GM21576 (cell line): ENCODE results near the gene ANAPC13.

Experiments used
- ATAC-seq: cut with Tn5 transposase; IDR thresholded peaks from one replicate; pipeline ENCODE4 v1.9.1; 2021; ENCODE audit warnings: mild to moderate bottlenecking, moderate library complexity; ENCODE audit not compliant: unreplicated experiment

ANAPC13 gene

DNA sequence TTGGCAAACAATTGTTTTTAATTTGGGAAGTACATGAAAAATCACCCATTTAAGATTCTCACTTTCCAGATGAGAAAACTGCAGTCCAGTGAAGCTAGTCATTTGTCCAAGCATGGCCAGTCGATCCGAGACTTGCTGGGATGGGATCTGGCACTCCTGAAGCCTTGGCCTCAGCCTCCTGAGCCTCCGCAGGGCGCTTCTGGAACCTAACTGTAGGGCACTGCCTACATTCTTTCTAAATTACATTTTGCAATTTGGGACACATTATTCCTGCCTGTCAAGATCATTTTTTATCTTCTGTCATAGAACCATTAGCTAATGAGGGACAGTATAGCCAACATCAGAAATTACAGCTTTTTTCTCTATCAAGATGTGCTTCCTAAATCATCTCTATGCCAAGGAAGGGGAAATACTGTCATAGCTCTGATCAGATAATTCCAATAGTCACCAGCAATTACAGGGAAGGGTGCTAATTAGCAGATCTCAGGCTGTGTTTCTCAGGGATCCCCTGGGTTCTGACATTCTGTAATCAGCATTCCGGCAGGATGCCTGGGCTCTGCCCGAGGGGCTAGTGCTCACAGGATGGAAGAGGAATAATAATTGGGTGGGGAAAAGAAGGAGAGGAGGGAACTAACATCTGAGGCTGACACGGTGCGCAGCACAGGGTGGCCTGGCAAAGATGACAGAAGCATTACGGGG, 28.3 kb downstream of the ANAPC13 start:
- ATAC-seq: no peak

DNA sequence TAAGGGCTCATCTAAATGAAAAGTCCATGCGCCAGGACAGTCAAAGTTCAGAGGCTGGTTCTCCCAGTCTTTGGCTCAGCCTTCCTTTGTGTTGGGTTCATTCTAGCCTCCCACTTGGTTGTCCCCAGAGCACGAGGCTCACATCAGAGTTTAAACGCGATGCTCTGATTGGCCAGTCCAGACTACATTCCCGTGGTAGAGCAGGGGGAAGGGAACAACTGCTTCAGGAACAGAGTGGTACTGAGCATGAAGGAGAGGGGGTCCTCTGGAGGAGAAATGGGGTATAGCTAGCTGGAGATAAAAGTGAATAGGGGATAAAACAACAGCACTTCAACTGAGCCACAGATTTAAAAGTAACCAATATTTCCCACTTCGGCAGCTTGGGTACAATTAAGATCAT, 32.2 kb downstream of the ANAPC13 start:
- no peak for ATAC-seq

DNA sequence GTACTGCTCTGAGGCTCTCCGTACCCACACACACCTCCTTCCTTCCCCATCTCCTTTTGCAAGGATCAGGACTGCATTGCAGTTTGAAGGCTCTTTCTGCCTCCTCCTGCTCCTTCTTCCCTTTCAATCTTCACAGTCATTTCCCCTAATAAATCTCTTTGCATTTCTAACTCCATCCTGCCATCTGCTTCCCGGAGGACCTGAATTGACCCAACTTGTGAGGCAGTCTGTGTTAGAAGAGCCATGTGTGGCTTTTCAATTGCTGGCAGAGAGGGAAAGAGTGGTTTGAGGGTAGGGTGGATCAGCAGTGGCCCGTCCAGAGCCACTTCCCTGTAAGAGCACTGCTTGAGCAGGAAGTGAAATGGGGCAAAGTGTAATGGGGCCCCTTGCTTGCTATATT, 35.8 kb downstream of the ANAPC13 start:
- ATAC-seq: no peak

DNA sequence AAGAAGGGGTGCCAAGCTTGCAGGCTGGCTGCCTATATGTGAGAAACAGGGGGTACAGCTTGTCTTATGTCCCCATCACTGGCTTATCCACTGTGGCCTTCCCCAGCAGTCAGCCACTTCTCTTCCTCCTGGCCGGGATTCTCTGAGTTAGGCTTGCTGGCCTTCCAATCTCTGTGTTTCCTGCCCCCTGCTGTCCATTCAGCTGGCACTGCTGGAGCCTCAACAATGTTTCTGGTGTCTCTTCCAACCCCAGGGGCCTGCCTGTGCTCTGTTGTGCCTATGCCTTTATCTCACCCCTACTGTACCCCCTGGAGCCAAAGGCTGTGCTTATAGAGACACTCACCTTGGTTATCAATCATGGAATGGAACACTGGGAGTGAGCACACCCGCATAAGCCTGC, 36.5 kb downstream of the ANAPC13 start:
- ATAC-seq: no peak

DNA sequence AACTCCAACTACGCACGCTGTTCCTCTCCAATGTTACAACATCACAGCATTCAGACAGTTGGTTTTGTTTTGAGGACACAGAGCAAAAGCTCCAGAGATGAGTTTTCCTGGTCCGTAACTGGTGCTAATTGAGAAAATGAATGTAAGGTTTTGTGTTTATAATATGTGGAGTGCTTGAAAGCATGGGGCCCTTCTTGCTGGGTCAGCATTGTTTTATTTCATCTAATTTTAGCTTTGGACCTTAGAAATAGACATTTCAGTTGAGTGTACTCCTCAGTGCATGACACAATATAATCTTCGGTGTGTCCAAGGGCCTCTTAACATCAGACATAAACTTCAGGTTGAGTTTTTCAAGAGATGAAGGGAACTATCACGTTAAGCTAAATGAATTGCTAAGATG, 37.1 kb downstream of the ANAPC13 start:
- ATAC-seq: no peak

DNA sequence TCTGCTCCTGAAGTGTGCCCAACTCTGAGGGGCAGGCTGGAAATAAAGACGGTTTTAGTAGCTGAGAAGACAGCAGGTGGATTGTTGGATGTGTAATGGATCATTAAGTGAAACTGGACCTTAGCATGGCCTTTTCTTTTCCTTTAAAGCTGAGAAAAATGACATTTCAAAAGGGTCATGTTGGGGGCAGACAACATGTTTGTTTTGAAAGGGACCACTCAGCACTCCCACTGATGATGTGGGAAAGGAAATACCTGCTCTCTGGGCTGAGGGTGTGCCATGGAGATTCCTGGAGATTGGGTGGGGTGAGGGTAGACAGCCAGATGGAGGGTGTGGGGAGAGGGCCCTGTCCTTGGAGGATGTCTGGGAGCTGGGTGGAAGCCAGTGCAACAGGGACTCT, 38.4 kb downstream of the ANAPC13 start:
- no peak for ATAC-seq

DNA sequence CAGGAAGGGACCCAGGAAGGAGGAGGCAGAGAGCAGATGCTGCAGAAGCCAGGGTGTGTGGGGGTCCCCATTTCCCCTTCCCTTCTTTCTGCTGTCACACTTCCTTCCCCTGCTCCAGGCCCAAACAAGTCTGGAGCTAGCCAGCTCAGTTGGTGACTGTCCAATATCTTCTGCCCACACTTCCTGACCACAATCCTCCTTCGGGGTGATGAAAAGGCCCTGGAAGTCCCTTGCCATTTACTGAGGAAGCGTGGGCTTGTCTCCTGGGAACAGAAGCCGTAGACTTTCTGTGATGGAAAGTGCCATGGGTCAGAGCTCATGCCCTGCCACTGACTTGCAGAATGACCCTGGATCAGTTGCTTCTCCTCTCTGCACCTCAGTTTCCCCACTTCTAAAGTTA, 39.0 kb downstream of the ANAPC13 start:
- no peak for ATAC-seq

DNA sequence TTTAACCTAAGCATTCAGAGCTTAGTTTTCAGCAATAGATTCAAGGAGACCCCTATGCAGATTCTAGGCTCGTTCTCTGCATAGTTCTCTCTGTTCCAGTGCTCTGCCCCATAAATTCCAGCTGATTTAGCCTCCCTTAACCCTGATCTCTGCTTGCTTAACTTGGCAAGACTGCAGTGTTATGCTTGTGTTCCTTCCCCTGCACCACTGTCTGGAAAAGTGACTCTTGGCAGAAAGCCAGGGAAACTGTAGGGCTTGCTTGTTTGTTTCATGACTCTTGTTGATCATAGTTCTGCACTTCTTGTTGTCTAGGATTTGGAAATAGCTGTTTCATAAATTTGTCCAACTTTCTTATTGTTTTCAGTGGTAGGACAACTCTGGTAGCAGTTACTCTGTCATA, 40.1 kb downstream of the ANAPC13 start:
- no peak for ATAC-seq

DNA sequence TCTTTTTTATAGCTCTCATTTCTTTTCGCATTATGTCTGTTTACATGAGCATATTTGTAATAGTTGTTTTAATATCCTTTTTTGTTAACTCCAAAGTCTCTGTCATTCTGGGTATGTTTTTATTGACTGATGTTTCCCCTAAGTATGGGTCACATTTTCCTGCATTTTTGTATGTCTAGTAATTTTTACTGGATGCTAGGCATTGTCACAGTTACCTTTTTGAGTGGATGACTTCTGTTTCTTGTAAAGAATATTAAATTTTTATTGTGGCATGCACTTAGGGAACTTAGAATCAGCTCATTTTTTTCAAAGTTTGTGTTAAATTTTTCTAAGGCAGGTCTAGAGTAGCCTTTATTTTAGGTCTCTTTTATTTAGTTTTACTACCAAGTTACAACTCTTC, 40.7 kb downstream of the ANAPC13 start:
- ATAC-seq: no peak

DNA sequence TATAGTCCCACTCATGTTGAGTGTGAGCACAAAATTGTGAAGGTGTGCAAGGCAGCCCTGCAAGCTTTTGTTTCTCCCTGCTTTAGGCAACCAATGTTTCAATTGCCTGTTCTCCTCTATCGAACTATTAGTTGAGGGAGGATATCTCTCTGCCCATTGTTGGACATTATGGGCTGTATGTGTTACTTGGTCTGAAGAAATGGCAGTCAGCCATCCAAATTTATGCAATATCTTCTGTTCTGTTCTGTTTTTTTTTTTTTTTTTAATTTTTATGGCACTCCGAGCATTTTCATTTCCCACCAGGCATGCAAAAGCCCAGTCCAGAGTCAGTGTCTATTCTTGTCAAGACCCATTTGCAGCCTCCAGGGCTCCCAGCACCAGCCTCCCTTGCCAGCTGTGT, 44.0 kb downstream of the ANAPC13 start:
- no peak for ATAC-seq

DNA sequence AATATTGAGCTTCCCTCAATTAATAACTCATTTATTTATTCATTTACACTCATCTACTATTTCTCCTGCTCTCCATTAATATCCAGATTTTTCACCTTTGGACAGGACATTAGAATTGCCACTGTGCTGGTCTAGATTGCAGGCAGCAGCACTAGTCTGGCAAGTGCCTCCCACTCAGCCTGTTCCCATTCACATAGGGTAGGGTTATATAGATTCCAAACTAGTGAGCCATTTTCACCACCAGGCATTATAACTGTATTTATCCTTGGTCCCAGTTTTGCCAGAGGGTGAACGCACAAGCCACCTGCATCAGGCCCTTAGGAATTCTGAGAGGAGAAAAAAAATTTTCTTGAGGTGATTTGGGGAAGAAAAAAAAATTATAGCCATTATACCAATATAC, 44.5 kb downstream of the ANAPC13 start:
- no peak for ATAC-seq

DNA sequence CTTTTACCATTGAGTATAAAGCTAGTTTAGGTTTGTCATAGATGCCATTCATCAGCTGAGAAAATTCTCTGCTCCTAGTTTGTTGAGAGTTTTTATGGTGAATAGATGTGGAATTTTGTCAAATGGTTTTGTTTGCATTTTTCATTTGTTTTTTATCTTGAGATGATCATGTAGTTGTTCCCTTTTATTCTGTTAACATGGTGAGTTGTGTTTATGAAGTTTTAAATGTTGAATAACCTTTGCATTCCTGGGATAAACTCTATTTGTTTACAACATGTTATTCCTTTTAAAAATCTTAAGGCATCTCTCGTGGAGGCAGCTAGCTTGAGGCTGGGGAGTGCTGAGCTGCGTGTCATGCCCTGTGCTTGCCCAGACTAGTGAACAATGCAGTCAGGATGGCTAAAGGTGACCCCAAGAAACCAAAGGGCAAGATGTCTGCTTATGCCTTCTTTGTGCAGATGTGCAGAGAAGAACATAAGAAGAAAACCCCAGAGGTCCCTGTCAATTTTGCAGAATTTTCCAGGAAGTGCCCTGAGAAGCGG, 48.5 kb downstream of the ANAPC13 start:
- ATAC-seq: no peak

DNA sequence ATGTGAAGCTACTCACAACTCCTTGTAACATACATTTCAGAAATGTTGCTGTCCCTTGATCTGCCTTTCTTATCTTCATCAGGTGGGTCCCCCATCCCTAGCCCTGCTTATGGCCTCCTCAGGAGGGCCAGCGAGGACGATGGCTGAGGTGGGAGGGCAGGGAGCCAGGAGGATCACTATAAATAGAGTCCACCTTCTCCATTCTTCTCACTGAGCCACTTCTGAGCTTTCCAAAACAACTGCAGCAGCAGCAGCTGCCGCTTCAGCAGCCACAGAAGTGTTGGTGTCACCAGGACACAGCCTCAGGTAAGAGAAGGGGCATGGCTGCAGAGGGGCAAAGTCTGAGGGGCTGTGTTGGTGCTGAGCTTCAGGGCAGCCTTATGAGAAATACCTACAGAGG, 53.5 kb downstream of the ANAPC13 start:
- no peak for ATAC-seq

DNA sequence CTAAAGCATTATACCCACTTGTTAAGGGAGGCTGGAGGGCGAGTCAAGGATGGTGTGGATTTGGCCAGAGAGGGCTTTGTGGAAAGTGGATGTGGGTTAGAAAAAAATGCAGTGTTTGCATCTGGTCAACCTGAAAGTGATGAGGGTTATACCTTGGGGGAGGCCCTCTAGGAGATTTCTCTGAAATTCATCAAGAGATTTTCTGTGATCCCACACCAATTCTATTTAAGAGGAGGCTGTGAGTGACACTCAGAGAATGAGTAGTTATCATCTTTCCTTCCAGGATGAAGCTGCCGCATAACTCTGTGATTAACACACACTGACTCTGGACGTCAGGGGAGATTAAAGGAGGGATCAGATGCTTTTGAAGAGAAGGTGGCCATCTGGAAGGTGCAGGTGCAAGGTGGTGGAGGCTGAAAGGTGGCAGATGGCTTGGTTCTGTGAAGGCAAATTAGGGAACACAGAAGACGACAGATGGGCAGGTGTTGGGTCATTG, 54.8 kb downstream of the ANAPC13 start:
- no peak for ATAC-seq

DNA sequence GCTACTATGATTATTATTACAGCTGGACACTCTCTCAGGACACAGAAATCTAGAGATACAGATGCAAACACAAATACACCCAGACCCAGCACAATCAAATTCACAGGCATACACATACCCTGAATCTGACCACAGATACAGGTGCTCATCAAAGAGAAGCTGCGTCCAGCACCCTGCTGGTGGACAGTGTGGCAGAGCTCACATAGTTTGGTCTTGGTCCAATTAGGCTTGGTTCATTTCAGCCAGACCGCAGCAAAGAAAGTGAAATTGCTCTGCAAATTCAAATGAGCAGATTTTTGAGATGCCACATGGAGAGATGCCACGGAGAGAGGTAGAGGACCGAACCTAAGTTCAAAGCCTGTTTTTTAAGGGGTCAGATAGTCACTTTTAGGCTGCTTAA, 55.6 kb downstream of the ANAPC13 start:
- ATAC-seq: no peak

DNA sequence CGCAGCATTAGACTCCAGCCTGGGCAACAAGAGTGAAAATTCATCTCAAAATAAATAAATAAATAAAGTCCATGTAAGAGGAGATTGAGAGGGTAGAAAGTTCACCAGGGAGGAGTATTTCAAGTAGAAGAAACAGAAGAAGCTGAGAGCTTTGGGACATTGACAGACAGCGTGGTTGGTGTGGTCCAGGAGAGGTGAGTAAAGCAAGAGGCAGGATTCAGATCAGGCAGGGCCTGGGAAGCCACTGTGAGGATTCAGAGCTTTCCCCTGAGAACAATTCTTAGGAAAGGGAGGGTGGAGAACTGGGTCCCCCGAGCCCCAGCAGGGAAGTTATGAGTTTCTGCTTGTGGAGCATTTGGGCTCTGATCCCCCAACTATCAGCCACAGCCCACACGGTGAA, 57.4 kb downstream of the ANAPC13 start:
- ATAC-seq: no peak
